ENCODE data around the gene VGLL3.

The VGLL3 gene

GRCh38 chr3:86895202-86895601 lies 95.7 kb downstream of the VGLL3 start:
- H3K4me3 ChIP-seq (ENCODE audit: low read depth, low read length): no peak overlapping the region
- TF ChIP-seq MYC (IDR thresholded peaks at IDR 0.05; ENCODE audit: low read depth, low read length) (no peak), POLR2A (IDR thresholded peaks at IDR 0.05; ENCODE audit: extremely low read depth, insufficient read length) (no peak), CTCF (IDR thresholded peaks at IDR 0.05; ENCODE audit: low read depth, low read length) (no peak), MAX (IDR thresholded peaks at IDR 0.05; ENCODE audit: low read depth, low read length) (no peak)

GRCh38 chr3:86890741-86891396 lies 100.1 kb downstream of the VGLL3 start:
- TF ChIP-seq MAX (IDR thresholded peaks at IDR 0.05; ENCODE audit: low read depth, low read length) (no peak), POLR2A (IDR thresholded peaks at IDR 0.05; ENCODE audit: extremely low read depth, insufficient read length) (no peak), CTCF (IDR thresholded peaks at IDR 0.05; ENCODE audit: low read depth, low read length) (no peak), MYC (IDR thresholded peaks at IDR 0.05; ENCODE audit: low read depth, low read length) (no peak)
- DNase-seq (ENCODE audit: low read depth): no peak
- H3K4me3 ChIP-seq (ENCODE audit: low read depth, low read length): no peak overlapping the region

More at GRCh38 chr3:86895202-86895601, 95.7 kb downstream of the VGLL3 start:
- no peak for DNase-seq (ENCODE audit: low read depth)
